Right lung (tissue), 5 donors: ENCODE data around the gene DHRS13. TPM values are rescaled to one million over a fixed set of nuclear protein-coding genes. Genes with fewer than 3 reads are reported as not detected.
"Not testable (repeated sequence)": the region's sequence is repeated elsewhere in the genome, so short reads cannot be mapped to it uniquely, and the experiment has no call there.

Source experiments
- DNase-seq, 2 donors: peaks; one replicate each; pipeline ENCODE4 v3.0.0-alpha.2; 2013
- polyA plus RNA-seq, 5 donors: library from polyadenylated mRNA; unstranded; fragments of 120-200 nt; gene quantifications; one replicate each; pipeline versions ENCODE4 v1.2.1 to v1.2.3, GENCODE V29; 2013; ENCODE audit warnings: inconsistent platforms in 1 of 5, low replicate concordance in 1 of 5; ENCODE audit not compliant: insufficient read length in 5 of 5, insufficient read depth in 1 of 5

Gene DHRS13
- polyA plus RNA-seq, 5 donors = 5.6 to 8.7 (median 6.8) TPM

DNA sequence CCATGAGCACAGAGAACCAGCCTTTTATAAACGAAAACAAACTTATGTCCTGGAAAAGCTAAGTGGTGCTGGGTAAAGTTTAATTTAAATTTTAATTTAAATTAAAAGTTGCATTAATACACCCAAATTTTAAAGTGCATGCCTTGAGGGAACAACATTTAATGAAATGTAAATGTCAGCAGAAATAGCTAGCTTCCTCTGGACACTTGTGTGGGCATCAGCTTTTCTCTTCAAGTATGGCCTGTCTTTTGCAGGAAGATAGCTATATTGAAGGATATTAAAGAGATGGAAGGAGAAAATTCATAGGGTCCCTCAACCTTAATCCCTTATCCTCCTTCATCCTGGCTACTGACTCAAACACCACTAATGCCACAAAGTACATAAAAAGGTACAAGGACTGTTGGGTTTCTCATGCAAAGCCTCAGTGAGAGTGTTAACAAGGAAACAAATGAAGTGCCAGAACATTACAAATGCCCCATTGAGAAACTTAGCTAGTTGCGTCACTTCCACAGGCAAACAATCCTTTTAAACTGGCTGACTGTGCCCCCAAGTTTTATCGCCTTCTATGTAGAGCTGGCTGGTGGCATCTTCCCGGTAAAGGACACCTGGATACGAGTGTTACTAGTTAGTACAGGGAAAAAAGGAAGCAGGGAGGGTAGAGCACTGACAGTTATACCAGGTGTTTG, 34.3 kb upstream of the DHRS13 start:
- peak; percentile 52 to 68 for DNase-seq

DNA sequence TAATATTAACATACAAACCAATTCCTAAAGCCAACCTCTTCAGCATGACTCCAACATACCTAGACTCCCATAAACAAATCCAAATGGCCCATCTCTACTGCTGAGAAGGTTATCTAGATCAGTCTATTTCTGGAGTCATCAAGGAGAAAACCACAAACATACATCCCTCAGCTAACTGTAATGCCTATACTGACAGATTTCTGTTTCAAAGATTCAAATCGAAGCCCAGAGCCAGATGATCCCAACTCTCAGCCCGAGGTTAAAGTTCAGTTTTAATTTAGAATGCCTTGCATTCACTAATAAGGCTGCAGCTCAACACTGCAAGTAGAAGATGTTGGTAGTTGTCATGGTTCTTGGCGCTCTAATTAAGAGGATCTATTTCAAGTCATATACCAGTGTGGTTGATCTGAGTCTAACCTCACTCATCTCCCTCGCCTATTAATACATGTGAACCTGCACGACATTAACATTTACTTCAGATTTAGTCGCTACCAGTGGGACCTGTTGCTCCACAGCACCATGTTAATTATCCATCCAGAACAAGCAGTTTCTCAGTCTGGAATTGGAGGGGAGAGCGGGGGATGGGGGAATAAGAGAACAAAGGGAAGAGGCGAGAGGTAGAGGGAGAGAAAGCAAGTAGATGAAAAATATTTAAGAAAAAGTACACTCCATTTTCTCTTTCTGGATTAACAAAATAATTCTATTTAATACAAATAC, 33.0 kb upstream of the DHRS13 start:
- no peak for DNase-seq

- DNase-seq = not testable (repeated sequence)
Measured at GRCh38 chr17:28934508-28934907, 31.6 kb upstream of the DHRS13 start.

- DNase-seq = no peak
Measured at GRCh38 chr17:28929787-28930186, 26.9 kb upstream of the DHRS13 start.

- no peak for DNase-seq
Measured at GRCh38 chr17:28928061-28928460, 25.2 kb upstream of the DHRS13 start.

GRCh38 chr17:28926786-28927185, 23.9 kb upstream of the DHRS13 start:
- DNase-seq = no peak

GRCh38 chr17:28926366-28926765, 23.5 kb upstream of the DHRS13 start:
- DNase-seq = no peak

DNA sequence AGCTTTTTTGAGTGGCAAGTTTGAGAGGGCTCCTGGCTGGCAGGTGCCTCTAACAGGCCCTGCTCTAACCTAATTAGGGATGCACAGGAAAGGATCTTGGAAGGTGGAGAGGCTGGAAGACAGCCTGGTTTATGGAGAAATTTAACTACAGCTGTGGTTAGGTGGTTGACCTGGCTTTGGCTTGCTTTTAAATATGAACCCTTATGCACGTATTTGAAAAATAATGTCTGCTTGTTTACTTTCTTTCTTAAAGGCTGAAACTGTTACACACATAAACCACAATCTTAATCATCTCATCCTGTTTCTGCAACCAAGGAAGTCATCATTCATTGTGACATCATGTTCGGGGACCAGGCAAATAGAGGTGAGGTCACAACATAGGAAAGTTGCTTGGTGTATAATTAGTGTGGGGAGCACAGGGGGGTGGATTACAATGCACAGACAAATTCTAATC, 23.1 kb upstream of the DHRS13 start:
- DNase-seq = no peak

DNA sequence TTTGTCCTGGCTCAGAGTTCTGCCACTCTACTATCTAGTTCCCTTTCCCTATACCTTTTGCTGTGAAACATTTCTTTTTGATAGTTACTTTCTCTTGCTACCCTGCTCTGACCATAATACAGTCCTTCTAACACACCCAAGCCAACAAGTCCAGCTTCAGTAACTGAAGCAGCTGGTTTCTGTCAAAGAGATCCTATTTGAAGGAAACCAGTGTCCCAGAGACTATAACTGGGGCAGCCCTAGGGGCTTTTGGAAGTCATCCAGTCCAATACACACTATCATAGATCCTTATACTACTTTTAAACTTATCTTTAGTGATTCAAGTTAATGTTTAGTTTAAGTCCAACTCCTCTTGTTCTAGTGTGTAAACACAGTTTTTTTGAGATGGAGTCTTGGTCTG, 17.3 kb upstream of the DHRS13 start:
- DNase-seq = peak; percentile 38 to 52

GRCh38 chr17:28918295-28918694, 15.4 kb upstream of the DHRS13 start:
- DNase-seq = no peak

GRCh38 chr17:28917465-28917864, 14.6 kb upstream of the DHRS13 start:
- no peak for DNase-seq

- no peak for DNase-seq
Measured at GRCh38 chr17:28917029-28917428, 14.2 kb upstream of the DHRS13 start.

- DNase-seq = no peak
Measured at GRCh38 chr17:28916302-28916934, 13.5 kb upstream of the DHRS13 start.

GRCh38 chr17:28912938-28913333, 10.1 kb upstream of the DHRS13 start:
- DNase-seq = no peak

- no peak for DNase-seq
Measured at GRCh38 chr17:28912281-28912937, 9.5 kb upstream of the DHRS13 start.

DNA sequence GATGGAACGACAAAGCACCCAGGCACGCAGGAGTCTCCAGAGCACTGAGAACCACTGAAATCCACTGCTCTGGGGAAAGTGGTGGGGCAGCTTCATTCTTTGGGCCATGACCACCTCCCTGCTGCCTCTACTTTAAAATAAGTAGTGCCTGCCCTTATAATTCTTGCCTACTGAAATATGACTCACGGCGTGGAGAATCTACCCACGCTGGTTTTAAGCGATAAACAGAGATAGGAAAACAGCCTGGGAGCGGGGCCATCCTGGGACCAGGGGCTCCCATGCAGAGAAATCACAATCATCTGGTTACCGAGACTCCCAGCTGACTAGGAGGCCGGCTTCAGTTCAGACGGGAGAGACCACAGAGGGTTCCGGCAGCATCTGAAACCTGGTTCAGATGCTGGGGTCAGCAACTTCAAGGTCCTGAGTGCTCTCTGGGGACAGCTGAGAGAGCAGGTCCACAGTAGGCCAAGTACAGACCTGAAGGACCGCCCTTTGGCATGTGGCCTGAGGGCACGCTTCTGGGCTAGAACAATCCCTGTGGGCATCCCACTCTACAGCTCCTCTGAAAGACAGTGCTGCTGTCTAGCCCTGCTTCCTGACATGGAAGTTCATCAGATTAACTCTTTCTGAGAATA, 8.6 kb upstream of the DHRS13 start:
- DNase-seq = no peak

DNA sequence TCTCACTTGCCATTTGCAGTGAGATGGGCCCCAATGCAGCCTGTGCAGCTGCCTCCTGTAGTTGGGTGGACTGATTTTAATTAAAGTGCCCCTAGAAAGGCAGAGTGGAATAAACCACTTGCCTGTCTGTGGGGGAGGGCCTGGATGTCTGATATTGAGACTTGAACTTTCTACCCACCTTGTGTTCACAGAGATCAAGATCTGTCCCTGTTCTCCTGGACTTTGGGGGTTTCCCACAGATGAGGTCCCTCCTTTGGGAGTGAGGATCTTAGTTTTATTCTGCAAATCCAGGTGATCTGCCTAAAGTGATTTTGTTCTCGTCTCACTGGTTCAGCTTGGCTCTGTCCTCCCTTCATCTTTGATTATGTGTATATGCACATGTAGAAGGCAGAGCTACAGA, 7.7 kb upstream of the DHRS13 start:
- DNase-seq = no peak

DNA sequence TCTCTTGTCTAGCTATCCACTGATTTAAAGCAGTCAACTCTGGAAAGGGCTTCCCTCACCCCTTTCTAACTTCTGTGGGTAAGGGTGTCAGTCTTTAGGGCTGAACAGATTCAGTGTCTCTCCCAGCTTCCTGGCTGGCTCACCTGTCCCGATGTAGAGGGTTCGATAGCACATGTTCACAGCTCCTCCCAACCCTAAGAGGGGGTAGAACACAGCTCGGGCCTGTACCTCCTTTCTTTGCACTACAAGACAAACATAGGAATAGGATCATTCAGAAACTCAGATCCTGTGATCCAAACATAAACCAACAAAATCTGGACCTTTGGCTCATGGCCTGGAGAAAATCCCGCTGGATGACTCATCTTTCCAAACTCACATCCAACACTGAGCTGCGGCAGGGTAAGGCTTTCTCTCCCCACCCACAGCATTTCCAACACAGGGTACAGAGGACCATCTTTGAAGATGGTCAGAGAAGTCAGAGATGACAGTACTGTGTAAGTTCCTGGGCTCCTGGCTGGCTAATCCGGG, 5.8 kb upstream of the DHRS13 start:
- no peak for DNase-seq

- peak; percentile 44 to 56 for DNase-seq
Measured at GRCh38 chr17:28907709-28908475, 5.0 kb upstream of the DHRS13 start.

GRCh38 chr17:28906706-28907438, 4.0 kb upstream of the DHRS13 start:
- DNase-seq = no peak
